ENCODE results near the gene IL1RL2. TPM values are rescaled to one million over a fixed set of nuclear protein-coding genes. Genes with fewer than 3 reads are reported as not detected.

IL1RL2 gene
- total and polyA plus RNA-seq, 7 donors, result 0.27 to 0.74 (median 0.43) TPM

DNA sequence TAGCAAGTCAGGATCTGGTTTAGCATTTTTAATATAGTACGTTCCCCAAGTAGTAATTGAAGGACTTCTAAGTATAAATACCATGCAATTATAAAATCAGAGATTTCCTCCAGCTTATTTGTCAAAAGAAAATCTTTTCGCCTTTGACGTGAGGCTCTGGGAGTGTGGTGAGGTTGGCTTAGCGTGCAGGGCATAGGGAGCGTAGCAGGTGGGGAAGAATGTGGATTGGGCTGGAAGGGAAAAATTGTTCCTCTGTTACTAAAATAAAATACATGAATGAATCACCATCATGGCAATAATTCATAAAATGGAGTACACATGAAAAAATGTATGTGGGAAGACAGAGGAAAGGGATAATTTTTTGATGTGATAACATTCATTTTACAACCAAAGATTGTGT lies 5.4 kb upstream of the IL1RL2 start:
- Histone ChIP-seq H3K4me1 (peaks cover 7% of the 10 kb centered on the region), H3K9me3 (no peaks in the 10 kb centered on the region), H3K27me3 (ENCODE audit: insufficient read depth in 3 of 3, low read length in 2 of 3) (no peaks in the 10 kb centered on the region), H3K36me3 (ENCODE audit: insufficient read depth in 1 of 2, low read depth in 1 of 2) (peaks cover 0 to 19% of the 10 kb centered on the region in 2 donors), H3K27ac (peak overlapping the region; percentile 71), H3K4me3 (no peak overlapping the region)
- intact Hi-C loops (cut with DNase I), result loop anchor here in 1 of 2 donors (10.0 kb wide), 1 partner anchor 173 kb away; the partner anchor contains the start of gene IL18R1
- TF ChIP-seq, protein P1, sequence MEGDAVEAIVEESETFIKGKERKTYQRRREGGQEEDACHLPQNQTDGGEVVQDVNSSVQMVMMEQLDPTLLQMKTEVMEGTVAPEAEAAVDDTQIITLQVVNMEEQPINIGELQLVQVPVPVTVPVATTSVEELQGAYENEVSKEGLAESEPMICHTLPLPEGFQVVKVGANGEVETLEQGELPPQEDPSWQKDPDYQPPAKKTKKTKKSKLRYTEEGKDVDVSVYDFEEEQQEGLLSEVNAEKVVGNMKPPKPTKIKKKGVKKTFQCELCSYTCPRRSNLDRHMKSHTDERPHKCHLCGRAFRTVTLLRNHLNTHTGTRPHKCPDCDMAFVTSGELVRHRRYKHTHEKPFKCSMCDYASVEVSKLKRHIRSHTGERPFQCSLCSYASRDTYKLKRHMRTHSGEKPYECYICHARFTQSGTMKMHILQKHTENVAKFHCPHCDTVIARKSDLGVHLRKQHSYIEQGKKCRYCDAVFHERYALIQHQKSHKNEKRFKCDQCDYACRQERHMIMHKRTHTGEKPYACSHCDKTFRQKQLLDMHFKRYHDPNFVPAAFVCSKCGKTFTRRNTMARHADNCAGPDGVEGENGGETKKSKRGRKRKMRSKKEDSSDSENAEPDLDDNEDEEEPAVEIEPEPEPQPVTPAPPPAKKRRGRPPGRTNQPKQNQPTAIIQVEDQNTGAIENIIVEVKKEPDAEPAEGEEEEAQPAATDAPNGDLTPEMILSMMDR (IDR thresholded peaks at IDR 0.05), result no peak
- no peak for ATAC-seq
- 59 to 71% (median 61%) methylated on average over 5 of the region's 5 CpGs for WGBS, 3 donors
- DNase-seq, result no peak

DNA sequence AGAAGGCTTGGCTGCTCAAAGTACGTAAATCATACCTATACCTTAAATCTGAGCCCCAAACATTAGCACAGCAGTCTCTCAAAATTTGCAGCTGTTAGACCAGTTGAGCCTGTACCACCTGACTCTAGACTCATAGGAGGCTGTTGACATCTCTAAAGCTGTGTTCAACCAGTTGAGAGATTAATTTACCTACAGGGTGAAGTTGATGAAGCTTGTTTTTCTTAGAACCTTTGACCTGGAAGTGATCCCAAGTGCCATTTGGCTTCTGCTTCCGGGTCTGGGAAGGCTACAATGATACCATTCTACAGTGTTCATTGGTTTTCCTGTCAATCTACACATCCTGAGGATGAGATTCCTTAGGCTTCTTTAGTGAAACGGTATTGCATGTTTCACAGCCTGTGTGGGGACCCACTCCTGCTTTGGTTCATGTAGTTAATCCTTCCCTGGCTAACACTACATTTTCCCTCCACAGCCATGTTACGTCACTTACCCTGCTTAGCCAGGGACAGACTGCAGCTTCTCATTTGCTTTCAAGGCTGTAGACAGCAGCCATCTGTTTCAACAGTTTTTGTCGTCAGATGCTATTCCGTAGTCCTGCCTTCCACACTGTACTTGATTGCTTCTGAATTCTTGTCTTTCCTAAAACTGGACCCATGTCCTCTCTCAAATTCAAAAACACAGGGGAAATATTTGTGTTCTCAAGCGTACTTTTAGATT lies 4.7 kb upstream of the IL1RL2 start:
- TF ChIP-seq, protein P1 (IDR thresholded peaks at IDR 0.05), result no peak
- peak overlapping the region; percentile 13 for H3K4me3 ChIP-seq
- 30 to 40% (median 34%) methylated on average over 7 of the region's 7 CpGs for WGBS, 3 donors
- DNase-seq (no peak), ATAC-seq (peak; percentile 66 to 78 (median 70))
- peaks cover 7% of the 10 kb centered on the region for H3K4me1 ChIP-seq
- no peaks in the 10 kb centered on the region for H3K27me3 ChIP-seq (ENCODE audit: insufficient read depth in 3 of 3, low read length in 2 of 3)
- H3K36me3 ChIP-seq (ENCODE audit: insufficient read depth in 1 of 2, low read depth in 1 of 2), result peaks cover 0 to 12% of the 10 kb centered on the region in 2 donors
- intact Hi-C loops (cut with DNase I), result loop anchor here in 1 of 2 donors (10.0 kb wide), 1 partner anchor 173 kb away; the partner anchor contains the start of gene IL18R1
- peak overlapping the region; percentile 71 for H3K27ac ChIP-seq
- H3K9me3 ChIP-seq, result no peaks in the 10 kb centered on the region

DNA sequence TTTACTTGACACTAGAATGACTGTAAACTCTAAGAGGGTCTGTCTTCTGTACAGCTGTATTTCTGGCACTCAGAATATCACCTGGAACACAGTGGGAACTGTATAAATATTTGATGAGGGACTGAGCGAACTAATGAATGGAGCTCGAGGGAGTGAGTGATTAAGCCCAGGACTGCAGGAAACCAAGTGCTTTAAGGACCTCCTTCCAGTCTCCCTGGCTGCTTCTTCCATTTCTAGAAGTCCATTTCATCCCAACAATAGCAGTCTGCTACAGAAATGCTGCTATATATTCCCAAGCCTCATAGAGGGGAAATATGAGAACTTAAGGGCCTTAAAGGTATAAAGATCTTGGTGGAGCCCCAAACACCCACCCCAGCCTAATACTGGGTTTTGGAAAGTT lies 2.8 kb upstream of the IL1RL2 start:
- intact Hi-C loops (cut with DNase I), result loop anchor here in 1 of 2 donors (10.0 kb wide), 1 partner anchor 171 kb away; the partner anchor contains the start of gene IL18R1
- TF ChIP-seq, protein P1 (IDR thresholded peaks at IDR 0.05), result no peak
- 70 to 77% (median 73%) methylated on average over 2 of the region's 2 CpGs for WGBS, 3 donors
- peaks cover 7% of the 10 kb centered on the region for H3K4me1 ChIP-seq
- ATAC-seq (no peak), DNase-seq (no peak)
- H3K9me3 ChIP-seq, result no peaks in the 10 kb centered on the region
- H3K36me3 ChIP-seq (ENCODE audit: insufficient read depth in 1 of 2, low read depth in 1 of 2), result no peaks in the 10 kb centered on the region
- H3K4me3 ChIP-seq, result no peak overlapping the region
- no peaks in the 10 kb centered on the region for H3K27me3 ChIP-seq (ENCODE audit: insufficient read depth in 3 of 3, low read length in 2 of 3)
- no peak overlapping the region for H3K27ac ChIP-seq

DNA sequence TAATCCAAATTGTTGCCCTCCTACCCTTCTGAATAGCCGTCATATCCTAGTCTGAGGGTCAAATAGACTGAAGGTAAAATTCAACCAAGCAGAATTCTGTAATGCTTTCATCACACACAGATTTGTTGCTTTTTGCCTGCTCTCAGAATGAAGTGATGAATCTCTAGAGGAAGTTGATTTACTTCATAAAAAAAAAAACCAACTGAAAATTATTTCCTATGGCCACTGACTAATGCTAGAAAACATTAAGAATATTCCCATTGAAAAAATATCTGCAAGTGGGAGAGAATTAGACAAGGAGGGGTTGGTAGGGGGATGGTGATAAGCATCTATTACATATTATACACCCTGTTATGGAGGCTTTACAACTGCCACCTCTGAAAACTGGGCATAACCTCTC lies 2.3 kb upstream of the IL1RL2 start:
- TF ChIP-seq, protein P1 (IDR thresholded peaks at IDR 0.05), result no peak
- WGBS, 3 donors, result 91 to 99% (median 97%) methylated on average over 1 of the region's 1 CpG
- intact Hi-C loops (cut with DNase I), result loop anchor here in 1 of 2 donors (10.0 kb wide), 1 partner anchor 170 kb away; the partner anchor contains the start of gene IL18R1
- ATAC-seq (no peak), DNase-seq (no peak)
- no peaks in the 10 kb centered on the region for H3K36me3 ChIP-seq (ENCODE audit: insufficient read depth in 1 of 2, low read depth in 1 of 2)
- no peaks in the 10 kb centered on the region for H3K9me3 ChIP-seq
- H3K4me1 ChIP-seq, result peaks cover 7% of the 10 kb centered on the region
- no peaks in the 10 kb centered on the region for H3K27me3 ChIP-seq (ENCODE audit: insufficient read depth in 3 of 3, low read length in 2 of 3)
- H3K4me3 ChIP-seq, result no peak overlapping the region
- no peak overlapping the region for H3K27ac ChIP-seq
